Rectal smooth muscle tissue (tissue), 1 donor: Measurements from ENCODE around the gene DNAH14.
"Not testable (repeated sequence)": the region's sequence is repeated elsewhere in the genome, so short reads cannot be mapped to it uniquely, and the experiment has no call there.

Experiments
- H3K27ac ChIP-seq: one replicate; pipeline ENCODE4 v1.7.0; 2013; ENCODE audit warnings: low read depth, low read length, inconsistent platforms
- H3K27me3 ChIP-seq: one replicate; pipeline ENCODE4 v1.7.0; 2013; ENCODE audit warnings: low read length; ENCODE audit not compliant: control insufficient read depth, insufficient read depth
- H3K36me3 ChIP-seq: one replicate; pipeline ENCODE4 v1.7.0; 2013; ENCODE audit warnings: low read length; ENCODE audit not compliant: control insufficient read depth, insufficient read depth
- H3K4me1 ChIP-seq: one replicate; pipeline ENCODE4 v1.7.0; 2013; ENCODE audit warnings: low read length; ENCODE audit not compliant: control insufficient read depth, insufficient read depth
- H3K4me3 ChIP-seq: one replicate; pipeline ENCODE4 v1.7.0; 2013; ENCODE audit warnings: low read length
- H3K9ac ChIP-seq: one replicate; pipeline ENCODE4 v1.7.0; 2013; ENCODE audit warnings: low read length

DNAH14 gene

DNA sequence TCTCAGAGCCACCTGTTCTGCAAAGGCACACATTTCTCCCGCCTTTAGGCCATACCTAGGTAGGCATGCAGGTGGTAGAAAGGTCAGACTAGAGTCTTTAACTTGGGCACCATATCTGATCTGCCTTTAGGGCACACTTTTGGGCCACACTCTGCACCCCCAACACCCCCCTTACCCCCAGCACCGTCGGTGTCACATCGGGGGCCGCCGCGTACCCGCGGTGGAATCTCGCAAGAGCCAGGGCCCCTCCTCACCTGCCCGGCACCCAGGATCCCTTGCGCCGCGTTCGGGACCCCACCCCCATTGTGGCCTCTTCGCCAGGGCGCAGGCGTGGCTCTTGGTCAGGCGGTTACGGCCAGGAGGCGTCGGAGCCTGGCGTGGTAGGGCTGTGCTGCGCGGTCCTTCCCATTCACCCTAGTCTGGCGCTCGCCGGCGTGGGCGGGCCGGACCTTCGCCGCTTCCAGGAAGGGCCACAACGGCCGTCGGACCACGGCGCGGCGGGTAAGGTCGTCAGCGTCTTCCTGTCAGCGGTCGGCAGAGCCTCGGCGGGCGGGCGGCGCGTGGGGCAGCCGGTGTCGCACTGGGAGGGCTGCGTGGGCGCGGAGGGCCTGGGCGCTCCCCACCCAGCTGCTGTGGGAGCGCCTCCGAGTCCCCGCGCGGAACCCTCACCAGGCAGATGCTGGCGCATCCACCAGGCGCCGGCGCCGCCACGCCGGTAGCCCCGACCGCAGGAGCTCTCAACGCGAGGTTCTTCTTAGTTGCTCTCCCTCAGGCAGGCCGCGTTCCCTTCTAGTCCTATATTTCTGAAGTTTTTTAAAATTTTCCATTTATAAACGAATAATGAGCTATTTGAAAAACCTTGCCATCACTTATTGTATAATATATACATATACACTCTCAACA, at the start of gene DNAH14:
DNAH14 (plus strand) TSS at position 341 of the 903 bp plus-strand sequence. CDS start 23,028 bp downstream, outside the sequence.
- Histone ChIP-seq H3K36me3 (no peaks in the 10 kb centered on the region), H3K27ac (peak within 1 kb of the TSS; percentile 45), H3K9ac (no peak within 1 kb of the TSS)

DNA sequence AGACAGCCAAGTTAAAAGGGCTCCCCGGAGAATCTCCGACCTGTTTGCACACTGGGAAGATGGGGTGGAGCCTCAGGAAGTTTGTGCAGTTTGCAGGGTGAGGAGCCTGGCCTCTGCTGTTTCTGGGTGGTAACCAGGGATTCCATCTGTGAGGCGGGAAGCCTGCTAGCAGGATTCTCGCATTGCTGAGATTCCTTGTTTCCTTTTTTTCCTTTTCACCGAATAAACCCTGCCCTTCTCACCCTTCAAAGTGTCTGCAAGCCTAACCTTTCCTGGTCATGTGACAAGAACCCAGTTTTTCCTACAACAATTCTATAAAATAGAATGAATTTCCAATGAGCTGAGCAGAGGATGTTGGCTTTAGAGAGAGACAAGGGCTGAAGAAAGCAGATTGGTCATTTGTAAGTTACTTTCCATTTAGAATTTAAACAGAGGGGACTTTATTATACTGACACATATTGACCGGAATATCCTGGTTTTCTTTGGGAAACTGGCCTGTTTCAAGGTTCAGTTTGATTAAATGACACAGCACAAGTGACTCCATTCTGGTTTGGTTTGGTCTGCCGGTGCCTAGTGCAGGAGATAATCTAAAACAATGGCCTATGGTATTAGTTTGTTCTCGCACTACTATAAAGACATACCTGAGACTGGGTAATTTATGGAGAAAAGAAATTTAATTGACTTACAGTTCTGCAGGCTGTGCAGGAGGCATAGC, 48.7 kb upstream of the DNAH14 start:
- Histone ChIP-seq H3K4me3 (no peak overlapping the region), H3K36me3 (no peaks in the 10 kb centered on the region), H3K4me1 (peaks cover 6% of the 10 kb centered on the region), H3K9ac (no peak overlapping the region), H3K27ac (no peak overlapping the region), H3K27me3 (no peaks in the 10 kb centered on the region)

More for the DNA sequence above, at the start of gene DNAH14:
- Histone ChIP-seq H3K27me3 (no peaks in the 10 kb centered on the region), H3K4me1 (no peaks in the 10 kb centered on the region), H3K4me3 (peak within 1 kb of the TSS; percentile 65)

DNA sequence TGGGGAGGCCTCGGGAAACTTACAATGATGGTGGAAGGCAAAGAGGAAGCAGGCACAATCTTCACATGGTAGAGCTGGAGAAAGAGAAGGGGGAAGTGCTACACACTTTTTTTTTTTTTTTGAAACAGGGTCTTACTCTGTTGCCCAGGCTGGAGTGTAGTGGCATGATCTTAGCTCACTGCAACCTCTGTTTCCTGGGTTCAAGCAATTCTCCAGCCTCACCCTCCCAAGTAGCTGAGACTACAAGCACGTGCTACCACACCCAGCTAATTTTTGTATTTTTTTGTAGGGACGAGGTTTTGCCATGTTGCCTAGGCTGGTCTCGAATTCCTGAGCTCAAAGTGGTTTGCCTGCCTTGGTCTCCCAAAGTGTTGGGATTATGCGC, 48.2 kb upstream of the DNAH14 start:
- H3K4me3 ChIP-seq, H3K36me3 ChIP-seq, H3K27me3 ChIP-seq, H3K4me1 ChIP-seq, H3K27ac ChIP-seq, H3K9ac ChIP-seq: not testable (repeated sequence)

DNA sequence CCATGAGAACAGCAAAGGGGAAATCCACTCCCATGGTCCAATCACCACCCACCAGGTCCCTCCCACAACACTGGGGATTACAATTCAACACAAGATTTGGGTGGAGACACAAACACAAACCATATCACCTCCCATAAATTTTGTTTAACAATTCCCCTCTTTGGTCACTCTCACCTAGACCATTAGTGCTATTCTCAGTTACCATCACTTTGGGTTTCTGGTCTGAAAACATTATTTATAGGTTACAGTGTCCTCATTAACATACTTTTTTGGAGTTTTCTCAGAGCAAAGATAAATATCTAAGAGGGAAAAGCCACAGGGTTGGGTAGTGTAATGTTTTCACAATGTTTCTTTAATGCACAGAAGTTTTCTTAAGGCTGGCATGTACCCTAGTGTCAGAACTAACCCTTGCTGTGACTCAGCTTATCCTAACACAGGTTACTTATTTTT, 47.7 kb upstream of the DNAH14 start:
- Histone ChIP-seq H3K9ac (no peak overlapping the region), H3K4me1 (peaks cover 6% of the 10 kb centered on the region), H3K27me3 (no peaks in the 10 kb centered on the region), H3K4me3 (no peak overlapping the region), H3K36me3 (no peaks in the 10 kb centered on the region), H3K27ac (no peak overlapping the region)

DNA sequence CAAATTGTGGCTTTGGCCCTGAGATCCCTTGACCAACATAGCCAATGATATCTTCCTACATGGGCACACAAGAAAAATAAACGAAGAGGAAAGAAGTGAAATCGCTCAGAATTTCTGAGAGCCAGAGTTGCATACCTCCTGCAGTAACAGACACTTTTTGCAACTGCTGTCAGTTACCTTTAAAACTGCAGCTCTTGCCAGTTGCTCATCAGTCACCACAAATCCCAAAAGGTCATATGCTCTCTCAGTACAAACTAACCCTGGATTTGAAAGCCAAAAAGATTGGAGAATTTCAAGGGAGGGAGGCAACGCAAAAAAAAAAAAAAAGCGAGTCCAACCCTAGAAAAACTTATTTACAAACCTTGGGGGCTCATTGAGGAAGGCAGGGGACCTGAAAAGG, 47.2 kb upstream of the DNAH14 start:
- Histone ChIP-seq H3K4me1 (peaks cover 6% of the 10 kb centered on the region), H3K27ac (no peak overlapping the region), H3K36me3 (no peaks in the 10 kb centered on the region), H3K4me3 (no peak overlapping the region), H3K27me3 (no peaks in the 10 kb centered on the region), H3K9ac (no peak overlapping the region)

DNA sequence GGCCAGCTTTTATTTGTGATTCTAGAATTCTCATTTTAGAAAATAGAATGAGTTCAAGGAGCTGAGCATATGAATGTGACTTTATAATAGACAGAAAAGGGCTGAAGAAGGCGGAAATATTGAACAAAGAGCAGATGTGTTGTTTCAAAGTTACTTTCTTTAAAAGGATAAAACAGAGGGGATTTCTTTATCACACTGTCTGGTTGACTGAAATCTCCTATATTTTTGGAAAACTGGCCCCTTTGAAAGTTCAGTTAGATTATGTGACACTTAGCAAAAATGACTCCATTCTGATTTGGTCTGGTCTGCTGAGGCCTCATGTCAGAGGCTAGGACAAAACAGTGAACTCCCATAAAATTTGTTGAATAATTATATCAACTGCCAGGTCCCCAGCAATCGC, 46.4 kb upstream of the DNAH14 start:
- no peak overlapping the region for H3K9ac ChIP-seq
- H3K27me3 ChIP-seq: no peaks in the 10 kb centered on the region
- no peak overlapping the region for H3K27ac ChIP-seq
- peaks cover 6% of the 10 kb centered on the region for H3K4me1 ChIP-seq
- no peaks in the 10 kb centered on the region for H3K36me3 ChIP-seq
- no peak overlapping the region for H3K4me3 ChIP-seq

DNA sequence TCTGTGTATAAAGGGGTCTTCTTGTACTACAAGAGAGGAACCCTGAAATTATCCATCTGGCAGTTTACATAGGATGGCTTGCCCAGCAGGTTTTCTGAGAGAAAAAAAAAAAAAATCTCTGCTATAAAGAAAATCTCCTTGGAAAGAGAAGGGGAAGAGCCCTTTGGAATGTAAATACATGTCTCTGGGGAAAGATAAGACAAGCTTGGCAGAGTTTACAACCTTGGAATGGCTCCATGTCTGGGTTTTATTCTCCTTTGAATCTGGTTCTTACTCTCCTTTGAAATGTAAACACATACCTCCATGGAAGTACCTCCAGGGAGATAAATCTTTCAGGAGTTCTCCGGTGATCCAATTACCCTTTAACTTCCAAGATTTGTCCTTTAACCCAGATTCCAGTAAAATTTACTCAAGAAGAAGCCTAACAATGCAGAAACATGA, 45.1 kb upstream of the DNAH14 start:
- Histone ChIP-seq H3K9ac (no peak overlapping the region), H3K27me3 (no peaks in the 10 kb centered on the region), H3K36me3 (no peaks in the 10 kb centered on the region), H3K4me1 (peaks cover 6% of the 10 kb centered on the region), H3K27ac (no peak overlapping the region), H3K4me3 (no peak overlapping the region)

DNA sequence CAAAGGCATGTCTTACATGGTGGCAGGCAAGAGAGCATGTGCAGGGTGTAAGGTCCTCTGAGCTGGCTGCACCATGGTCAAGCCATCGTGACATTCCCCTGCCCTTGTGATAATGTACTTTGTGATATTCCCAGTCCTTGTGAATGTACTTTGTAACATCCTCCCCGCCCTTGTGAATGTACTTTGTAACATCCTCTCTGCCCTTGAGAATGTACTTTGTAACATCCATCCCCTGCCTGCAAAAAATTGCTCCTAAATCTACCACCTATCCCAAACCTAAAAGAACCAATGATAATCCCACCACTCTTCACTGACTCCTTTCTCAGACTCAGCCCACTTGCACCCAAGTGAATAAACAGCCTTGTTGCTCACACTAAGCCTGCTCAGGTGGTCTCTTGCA, 44.1 kb upstream of the DNAH14 start:
- not testable (repeated sequence) for H3K27me3 ChIP-seq, H3K4me1 ChIP-seq, H3K36me3 ChIP-seq, H3K4me3 ChIP-seq, H3K27ac ChIP-seq, H3K9ac ChIP-seq

DNA sequence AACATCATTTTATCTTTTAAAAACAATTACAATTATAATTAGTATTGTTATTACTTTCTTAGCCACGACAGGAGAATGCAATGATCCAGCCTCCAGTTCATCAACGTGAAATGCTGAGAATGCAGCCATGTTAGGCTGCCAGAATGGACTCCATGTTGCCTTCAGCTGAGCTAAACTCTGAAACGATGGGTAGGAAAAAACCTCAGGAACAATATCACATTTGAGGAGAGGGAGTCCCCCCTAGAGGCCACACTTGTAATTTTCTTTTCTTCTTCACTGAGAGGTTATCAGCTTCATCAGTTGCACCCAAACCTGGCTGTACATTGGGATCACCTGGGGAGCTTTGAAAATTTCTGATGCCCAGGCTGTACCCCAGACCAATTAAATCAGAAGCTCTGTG, 34.6 kb upstream of the DNAH14 start:
- no peaks in the 10 kb centered on the region for H3K4me1 ChIP-seq
- no peaks in the 10 kb centered on the region for H3K36me3 ChIP-seq
- H3K4me3 ChIP-seq: no peak overlapping the region
- H3K27ac ChIP-seq: no peak overlapping the region
- H3K27me3 ChIP-seq: no peaks in the 10 kb centered on the region
- H3K9ac ChIP-seq: no peak overlapping the region

DNA sequence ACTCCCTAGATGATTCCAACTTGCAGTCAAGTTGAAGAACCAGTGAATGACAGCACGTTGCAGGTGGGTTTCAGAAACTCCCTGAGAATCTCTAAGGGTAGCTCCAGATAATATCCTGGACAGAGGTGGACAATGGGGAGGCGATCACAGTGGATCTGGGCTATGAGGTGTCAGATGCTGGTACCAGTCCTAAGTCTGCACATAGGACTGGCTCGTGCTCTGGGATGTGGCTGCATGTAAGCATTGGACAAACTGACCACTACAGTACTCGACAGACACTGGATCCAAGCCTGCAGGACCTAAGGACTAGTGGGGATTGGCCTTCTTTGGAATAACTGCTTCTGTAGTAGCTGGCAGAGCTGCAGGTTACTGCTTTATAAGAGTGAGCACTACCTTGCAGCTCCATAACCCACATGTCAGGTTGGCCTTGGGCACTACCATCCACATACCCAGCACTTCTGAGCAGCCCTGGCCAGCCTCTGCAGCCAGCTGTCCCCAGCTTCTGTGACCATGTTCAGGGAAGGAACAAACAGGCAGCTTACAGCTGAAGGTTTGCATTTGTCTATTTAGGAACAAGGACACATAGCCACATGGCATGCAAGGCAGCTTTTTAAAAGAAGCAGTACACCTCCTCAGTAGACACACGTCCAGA, 33.2 kb upstream of the DNAH14 start:
- no peaks in the 10 kb centered on the region for H3K27me3 ChIP-seq
- no peak overlapping the region for H3K9ac ChIP-seq
- H3K27ac ChIP-seq: no peak overlapping the region
- H3K4me3 ChIP-seq: no peak overlapping the region
- H3K4me1 ChIP-seq: no peaks in the 10 kb centered on the region
- no peaks in the 10 kb centered on the region for H3K36me3 ChIP-seq

DNA sequence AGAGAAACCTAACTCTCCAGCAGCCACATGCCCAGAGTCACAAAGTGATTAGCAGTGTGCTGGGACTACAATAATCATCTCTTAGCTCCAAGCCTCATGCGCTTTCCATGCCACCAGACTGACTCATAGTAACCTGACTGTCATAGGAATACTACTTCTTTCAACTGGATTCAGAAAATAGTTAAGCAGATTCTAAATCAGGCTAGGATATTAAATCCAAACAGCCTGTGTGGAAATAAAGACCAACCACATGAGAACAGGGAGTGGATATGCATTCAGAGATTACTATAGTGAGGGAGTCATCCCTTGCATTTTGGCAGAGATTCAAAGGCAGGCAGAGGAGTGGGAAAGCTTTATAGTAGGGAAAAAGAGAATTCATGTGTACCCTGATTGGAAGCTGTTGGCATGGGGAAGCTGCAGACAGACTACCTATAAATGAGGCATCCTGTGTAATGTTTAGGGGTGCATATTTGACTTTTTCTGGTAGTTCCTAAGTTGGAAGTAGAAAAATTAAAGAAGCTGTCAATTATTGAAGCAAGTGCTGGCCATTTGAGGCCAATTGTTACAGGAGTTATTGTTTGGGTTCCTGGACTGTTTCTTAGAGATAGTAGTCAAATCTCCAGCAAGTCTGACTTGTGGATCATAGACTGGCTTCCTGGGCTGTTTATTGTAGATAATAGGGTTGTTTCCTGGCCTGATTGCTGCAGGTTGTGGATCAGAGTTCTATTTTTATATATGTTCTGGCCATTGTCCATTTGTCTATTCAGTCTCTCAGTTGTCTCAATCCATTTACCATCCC, 31.7 kb upstream of the DNAH14 start:
- Histone ChIP-seq H3K27me3 (no peaks in the 10 kb centered on the region), H3K9ac (no peak overlapping the region), H3K27ac (no peak overlapping the region), H3K36me3 (no peaks in the 10 kb centered on the region), H3K4me1 (no peaks in the 10 kb centered on the region), H3K4me3 (no peak overlapping the region)

DNA sequence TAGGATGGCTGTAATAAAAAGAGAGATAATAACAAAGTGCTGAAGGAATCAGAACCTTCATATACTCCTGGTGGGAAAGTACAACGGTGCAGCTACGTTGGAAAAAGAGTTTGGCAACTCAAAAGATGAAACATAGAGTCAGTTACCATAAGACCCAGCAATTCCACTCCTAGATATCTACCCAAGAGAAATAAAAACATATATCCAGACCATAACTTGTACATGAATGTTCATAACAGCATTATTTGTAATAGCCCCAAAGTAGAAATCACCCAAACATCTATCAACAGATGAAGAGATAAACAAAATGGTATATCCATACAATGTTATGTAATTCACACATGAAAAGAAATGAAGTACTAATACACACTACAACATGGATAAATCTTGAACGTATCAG, 30.5 kb upstream of the DNAH14 start:
- Histone ChIP-seq H3K27ac (no peak overlapping the region), H3K27me3 (no peaks in the 10 kb centered on the region), H3K4me1 (no peaks in the 10 kb centered on the region), H3K4me3 (no peak overlapping the region), H3K9ac (no peak overlapping the region), H3K36me3 (no peaks in the 10 kb centered on the region)
